ENCODE data around the gene PRDM8. TPM values are rescaled to one million over a fixed set of nuclear protein-coding genes. Genes with fewer than 3 reads are reported as not detected.

The PRDM8 gene
- total and polyA plus RNA-seq, 2 donors (not counting 1 experiment from before 2014, with no cell fraction given) = 20.0 to 35.6 TPM

- POLR2A ChIA-PET = interaction anchor here (0.5 to 1.9 kb wide), 9 partner anchors 13 to 321 kb away, joined by 3 to 19 read pairs (median 5); partner anchors contain the start of gene ANTXR2
- WGBS (ENCODE audit: insufficient coverage) = under 1% methylated on average over 88 of the region's 88 CpGs
- DNase-seq (peak; percentile 82), ATAC-seq (ENCODE audit: low read depth) (peak; percentile 56)
- no peaks in the 10 kb centered on the region for H3K36me3 ChIP-seq (replicated peaks in 1 of 2; ENCODE audit: control extremely low read depth in 1 of 2, control insufficient read depth in 1 of 2, extremely low read depth in 1 of 2, insufficient read depth in 2 of 2, low read length in 1 of 2)
- peaks cover 10 to 19% of the 10 kb centered on the region in 2 donors for H3K4me1 ChIP-seq (ENCODE audit: control insufficient read depth in 2 of 2, insufficient read depth in 2 of 2, low read length in 2 of 2)
- peak overlapping the region; percentile 92 for H3K4me2 ChIP-seq (replicated peaks; ENCODE audit: low read depth, low read length, poor library complexity, severe bottlenecking)
- H3K27ac Mint-ChIP-seq = peak overlapping the region; percentile 93
- peak overlapping the region; percentile 97 for H3K4me3 Mint-ChIP-seq
- peaks cover 19% of the 10 kb centered on the region for H3K4me1 Mint-ChIP-seq
- peaks cover 0 to 22% (median 3%) of the 10 kb centered on the region in 4 experiments for H3K27me3 ChIP-seq (replicated peaks in 1 of 4; ENCODE audit: control extremely low read depth in 1 of 4, control insufficient read depth in 3 of 4, insufficient read depth in 4 of 4, low read length in 3 of 4)
- intact Hi-C loops (cut with micrococcal nuclease) = loop anchor here (1.0 to 2.0 kb wide), 6 partner anchors 12 to 1264 kb away; partner anchors contain the start of genes ANTXR2 and PAQR3
- no peaks in the 10 kb centered on the region for H3K9me3 Mint-ChIP-seq (ENCODE audit: insufficient read depth)
- peaks cover 0 to 3% (median 0%) of the 10 kb centered on the region in 3 donors for H3K9me3 ChIP-seq (ENCODE audit: control extremely low read depth in 1 of 3, control insufficient read depth in 2 of 3, insufficient read depth in 1 of 3, low read length in 2 of 3)
- no peak for TF ChIP-seq EZH2 (IDR thresholded peaks at IDR 0.05; ENCODE audit: borderline replicate concordance, insufficient read depth, low read depth, low read length, poor library complexity, severe bottlenecking)
- no peak for TF ChIP-seq CTCF (IDR thresholded peaks at IDR 0.05)
- no peaks in the 10 kb centered on the region for H3K79me2 ChIP-seq (ENCODE audit: control insufficient read depth, insufficient read depth, low read length)
- H2AFZ ChIP-seq (ENCODE audit: insufficient read depth, low read depth, low read length, poor library complexity, severe bottlenecking) = peak overlapping the region; percentile 83
- peak overlapping the region; percentile 13 to 82 for H3K27ac ChIP-seq (ENCODE audit: low read length in 2 of 2)
- no peaks in the 10 kb centered on the region for H4K20me1 ChIP-seq (ENCODE audit: control insufficient read depth, insufficient read depth, low read length, poor library complexity, severe bottlenecking)
- peak overlapping the region; percentile 21 to 82 (median 77) for H3K4me3 ChIP-seq (ENCODE audit: control extremely low read depth in 1 of 5, extremely low read depth in 1 of 5, insufficient read depth in 1 of 5, low read depth in 2 of 5, low read length in 4 of 5)
- peaks cover 7% of the 10 kb centered on the region for H3K27me3 Mint-ChIP-seq
- peak overlapping the region; percentile 73 for H3K9ac ChIP-seq (ENCODE audit: low read length)
- CTCF ChIA-PET = interaction anchor here (0.5 to 10.2 kb wide), 23 partner anchors 8 to 1264 kb away, joined by 3 to 195 read pairs (median 7); partner anchors contain the start of genes ANTXR2 and PAQR3
Observed at GRCh38 chr4:80202741-80203553, 5.6 kb downstream of the PRDM8 start.
